HFF-Myc (cell line): ENCODE results near the gene DNAH5.

Experiments used
- DNase-seq: peaks from one replicate; pipeline ENCODE4 v3.0.0-alpha.2; 2011; ENCODE audit warnings: low read depth; ENCODE audit errors: extremely low read depth
- H3K4me3 ChIP-seq: replicated peaks from 2 replicates; pipeline ENCODE4 v1.5.1; 2011; ENCODE audit warnings: low read depth, mild to moderate bottlenecking, control low read depth, low read length
- CTCF ChIP-seq: IDR thresholded peaks from 2 replicates; pipeline ENCODE4 v1.5.1; 2012; ENCODE audit warnings: mild to moderate bottlenecking, low read depth, low read length, control low read depth; ENCODE audit errors: missing control alignments

The DNAH5 gene

DNA sequence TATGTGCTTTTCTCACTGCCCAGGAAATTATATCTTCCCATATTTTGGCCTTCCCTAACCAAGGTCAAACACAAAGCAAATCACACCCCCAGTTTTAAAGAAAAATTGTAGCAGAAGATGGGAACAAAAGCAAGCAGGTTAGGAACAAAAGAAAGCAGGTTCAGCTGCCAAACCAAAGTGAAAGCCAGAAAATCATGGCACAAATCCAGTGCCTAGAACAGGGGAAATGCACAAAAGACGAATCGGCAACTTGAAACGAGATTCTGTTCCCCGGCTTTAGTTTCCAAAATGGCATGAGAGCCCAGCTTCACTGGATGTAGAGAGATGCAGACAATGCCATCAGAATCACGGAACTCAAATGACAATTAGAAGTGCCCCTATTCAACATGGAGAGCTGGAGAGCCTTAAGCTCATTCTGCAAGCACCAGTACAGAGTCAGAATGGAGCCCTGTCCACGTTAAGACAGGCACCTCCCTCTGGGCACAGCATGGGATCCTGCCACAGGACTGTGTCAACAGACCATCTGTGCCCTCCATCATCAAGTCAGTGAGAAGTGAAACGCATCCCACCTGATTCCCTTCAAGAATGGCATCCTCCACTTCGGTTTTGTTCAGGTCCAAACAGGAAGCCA lies 13.8 kb downstream of the DNAH5 start:
- DNase-seq, result no peak
- TF ChIP-seq CTCF, result no peak
- no peak overlapping the region for H3K4me3 ChIP-seq

DNA sequence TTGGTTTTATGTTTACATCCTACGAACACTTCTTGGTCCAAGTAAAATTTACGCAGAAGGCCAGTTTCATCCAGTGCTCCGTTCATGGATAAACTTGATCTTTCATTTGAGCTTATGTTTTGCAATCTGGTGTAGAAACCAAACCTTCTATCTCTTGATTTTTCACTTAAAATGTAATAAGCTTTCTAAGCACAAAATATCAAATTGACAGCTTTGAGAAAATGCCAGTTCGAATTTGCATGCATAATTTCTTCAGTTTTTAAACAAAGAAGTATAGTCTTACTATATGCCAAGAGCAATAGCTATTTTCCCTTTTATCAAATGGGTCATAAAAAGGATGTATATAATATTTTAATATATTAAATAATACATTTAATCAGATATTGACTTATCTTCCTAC lies 17.8 kb downstream of the DNAH5 start:
- H3K4me3 ChIP-seq, result no peak overlapping the region
- TF ChIP-seq CTCF, result no peak
- DNase-seq, result no peak

GRCh38 chr5:13921578-13921977 lies 22.9 kb downstream of the DNAH5 start:
- H3K4me3 ChIP-seq, result no peak overlapping the region
- no peak for TF ChIP-seq CTCF
- no peak for DNase-seq

GRCh38 chr5:13919786-13920185 lies 24.7 kb downstream of the DNAH5 start:
- TF ChIP-seq CTCF, result no peak
- DNase-seq, result no peak
- no peak overlapping the region for H3K4me3 ChIP-seq

- DNase-seq, result no peak
Observed at GRCh38 chr5:13919087-13919486, 25.4 kb downstream of the DNAH5 start.

GRCh38 chr5:13917061-13917460 lies 27.4 kb downstream of the DNAH5 start:
- no peak for DNase-seq
- no peak overlapping the region for H3K4me3 ChIP-seq
- no peak for TF ChIP-seq CTCF

More at GRCh38 chr5:13919087-13919486, 25.4 kb downstream of the DNAH5 start:
- no peak overlapping the region for H3K4me3 ChIP-seq
- TF ChIP-seq CTCF, result no peak

DNA sequence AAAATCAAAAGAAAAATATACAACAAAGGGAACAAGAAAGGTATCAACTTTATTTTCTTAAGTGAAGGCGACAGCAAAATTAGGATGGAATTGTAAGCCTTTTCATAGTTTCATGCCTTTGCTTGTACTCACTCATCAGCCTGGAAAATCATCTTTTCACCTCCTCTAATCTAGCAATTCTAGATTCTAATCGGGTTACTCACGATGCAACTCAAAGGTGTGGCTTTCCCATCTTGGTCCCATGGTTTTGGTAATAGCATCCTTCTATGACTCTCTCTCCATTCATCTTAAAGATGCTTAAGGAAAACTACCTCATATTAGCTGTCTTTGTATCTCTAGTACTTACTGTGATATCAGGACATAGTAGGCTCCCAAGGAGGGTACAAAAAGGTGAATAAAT lies 30.5 kb downstream of the DNAH5 start:
- TF ChIP-seq CTCF, result no peak
- no peak for DNase-seq
- no peak overlapping the region for H3K4me3 ChIP-seq
